K562 (cell line): ENCODE measurements around the gene PPP2R2D. TPM values are rescaled to one million over a fixed set of nuclear protein-coding genes. Genes with fewer than 3 reads are reported as not detected.

ENCODE experiments used
- ATAC-seq: fragments of 200-7000 bp; cut with Tn5 transposase; 3 replicates; pipeline ENCODE4 v1.9.1; 2020; ENCODE audit warnings: moderate library complexity
- BruUV-seq: library from RNA; stranded (reverse); fragments of 400-500 nt; replicated peaks from 2 replicates; lab custom pipeline; 2021; lab: Mats Ljungman, UMichigan
- CTCF ChIA-PET: fragments of 300-600 bp; formaldehyde crosslinking; extraction: SDS; loops from one replicate; lab custom pipeline; 2021; ENCODE audit warnings: low intra/inter-chr PET ratio; lab: Yijun Ruan, JAX
- POLR2A ChIA-PET: fragments of 300-600, 350-650 bp; sonication (Branson Sonifier 250); formaldehyde crosslinking; extraction: SDS; loops from one replicate; lab custom pipeline; 2021; ENCODE audit warnings: antibody characterized with exemption, inconsistent platforms; lab: Yijun Ruan, JAX
- DNase-seq, 4 experiments: peaks; one replicate each; pipeline versions ENCODE4 v3.0.0 to v3.0.0-alpha.2; 2011 to 2018; ENCODE audit warnings: low spot score in 3 of 4, mixed read lengths in 3 of 4; ENCODE audit errors: extremely low read depth in 1 of 4
- FAIRE-seq: peaks from 2 replicates; lab custom pipeline; 2011; peaks lifted over from hg19 to GRCh38; lab: Jason Lieb, UNC
- H2AFZ ChIP-seq: 2 replicates; pipeline ENCODE4 v1.6.0; 2011; ENCODE audit warnings: low read depth, low read length, control low read depth, inconsistent platforms
- H3K27ac ChIP-seq: fragments of 200-600 bp; 3 replicates; pipeline ENCODE4 v1.8.0; 2011; ENCODE audit warnings: low read depth, mild to moderate bottlenecking, control low read depth, inconsistent platforms, low read length, moderate library complexity, mixed read lengths; ENCODE audit errors: extremely low read depth
- H3K27me3 ChIP-seq, 2 experiments: fragments of 300-600 bp in 1 of 2; 2 replicates in 1 of 2; 3 replicates in 1 of 2; pipeline versions ENCODE4 v1.6.0 to v1.8.0; 2011; ENCODE audit warnings: inconsistent platforms in 2 of 2, low read length in 2 of 2, mild to moderate bottlenecking in 1 of 2, mixed read lengths in 1 of 2, moderate library complexity in 1 of 2; ENCODE audit not compliant: control insufficient read depth in 2 of 2, insufficient read depth in 2 of 2
- H3K36me3 ChIP-seq: fragments of 300-600 bp; 3 replicates; pipeline ENCODE4 v1.8.0; 2011; ENCODE audit warnings: mild to moderate bottlenecking, low read length, inconsistent platforms; ENCODE audit not compliant: control insufficient read depth, insufficient read depth
- H3K4me1 ChIP-seq, 2 experiments: fragments of 200-600 bp in 1 of 2; replicated peaks in 1 of 2; 2 replicates in 1 of 2; 3 replicates in 1 of 2; pipeline versions ENCODE4 v1.5.1 to v1.8.0; 2011; ENCODE audit warnings: inconsistent platforms in 2 of 2, low read length in 2 of 2, mild to moderate bottlenecking in 1 of 2, mixed read lengths in 1 of 2, moderate library complexity in 1 of 2; ENCODE audit not compliant: control insufficient read depth in 2 of 2, insufficient read depth in 2 of 2
- H3K4me2 ChIP-seq: 2 replicates; pipeline ENCODE4 v1.6.1; 2011; ENCODE audit warnings: low read length, control low read depth, inconsistent platforms, mixed read lengths; ENCODE audit not compliant: insufficient read depth
- H3K4me3 ChIP-seq: fragments of 200-600 bp; sonication (generic), shearing (Covaris generic); 2 replicates; pipeline ENCODE4 v1.5.1; 2016; ENCODE audit warnings: control low read depth, inconsistent platforms
- H3K79me2 ChIP-seq: fragments of 200-600 bp; 3 replicates; pipeline ENCODE4 v1.8.0; 2011; ENCODE audit warnings: low read length, inconsistent platforms; ENCODE audit not compliant: control insufficient read depth, insufficient read depth
- H3K9ac ChIP-seq, 2 experiments: 2 replicates each; pipeline versions ENCODE4 v1.6.0 to v1.6.1; 2011; ENCODE audit warnings: low read depth in 2 of 2, low read length in 2 of 2, control low read depth in 1 of 2, inconsistent platforms in 1 of 2, mild to moderate bottlenecking in 1 of 2, mixed read lengths in 1 of 2; ENCODE audit not compliant: insufficient read depth in 1 of 2
- H3K9me1 ChIP-seq: one replicate; pipeline ENCODE4 v1.6.0; 2011; ENCODE audit warnings: inconsistent platforms, mild to moderate bottlenecking, low read length, moderate library complexity; ENCODE audit not compliant: control insufficient read depth, insufficient read depth
- H3K9me3 ChIP-seq: replicated peaks from 2 replicates; pipeline ENCODE4 v1.5.1; 2011; ENCODE audit warnings: low read depth, low read length, inconsistent platforms; ENCODE audit not compliant: control insufficient read depth, insufficient read depth
- H4K20me1 ChIP-seq: replicated peaks from 2 replicates; pipeline ENCODE4 v1.6.1; 2011; ENCODE audit warnings: low read length, inconsistent platforms, mixed read lengths; ENCODE audit not compliant: control insufficient read depth, insufficient read depth
- CHD1 ChIP-seq: fragments of 200-600 bp; sonication (generic); IDR thresholded peaks from one replicate; pipeline ENCODE4 v1.6.1; 2012; ENCODE audit warnings: mild to moderate bottlenecking, moderate library complexity, low read length, inconsistent platforms
- GATA2 ChIP-seq: sonication (generic); formaldehyde crosslinking; IDR thresholded peaks from 2 replicates; pipeline ENCODE4 v1.4.0; 2020; ENCODE audit warnings: mild to moderate bottlenecking, missing genetic modification reagents
- NFIC ChIP-seq: fragments of 450-650 bp; IDR thresholded peaks from 2 replicates; pipeline ENCODE4 v1.6.1; 2017; ENCODE audit warnings: mild to moderate bottlenecking, inconsistent platforms
- PHF8 ChIP-seq: fragments of 200-600 bp; sonication (generic); IDR thresholded peaks from 2 replicates; pipeline ENCODE4 v1.6.1; 2012; ENCODE audit warnings: mixed run types, mild to moderate bottlenecking, inconsistent platforms, low read length, moderate library complexity, borderline replicate concordance
- PML ChIP-seq: IDR thresholded peaks from 2 replicates; pipeline ENCODE4 v1.6.1; 2012; ENCODE audit warnings: low read length, inconsistent platforms
- RBBP5 ChIP-seq: fragments of 200-600 bp; sonication (generic); IDR thresholded peaks from 2 replicates; pipeline ENCODE4 v1.6.1; 2012; ENCODE audit warnings: borderline replicate concordance, mild to moderate bottlenecking, low read length, control low read depth, inconsistent platforms; ENCODE audit not compliant: insufficient read depth, poor library complexity, severe bottlenecking
- RBFOX2 ChIP-seq: fragments of 200-400 bp; formaldehyde crosslinking; IDR thresholded peaks from 2 replicates; pipeline ENCODE4 v1.6.1; 2017; ENCODE audit warnings: low read depth, mild to moderate bottlenecking, low read length, moderate library complexity
- TAF1 ChIP-seq: IDR thresholded peaks from 2 replicates; pipeline ENCODE4 v1.6.1; 2011; ENCODE audit warnings: mild to moderate bottlenecking, low read length, moderate library complexity; ENCODE audit not compliant: insufficient read depth, control insufficient read depth, severe bottlenecking; ENCODE audit errors: extremely low read depth
- ZFX ChIP-seq: sonication (generic); formaldehyde crosslinking; IDR thresholded peaks from 2 replicates; pipeline ENCODE4 v1.8.0; 2022; ENCODE audit warnings: mild to moderate bottlenecking, missing genetic modification reagents, moderate library complexity
- ZNF668 ChIP-seq: fragments of 250-450 bp; sonication (Bioruptor Pico); IDR thresholded peaks from 2 replicates; pipeline ENCODE4 v1.8.0; 2022; ENCODE audit warnings: mild to moderate bottlenecking, inconsistent platforms
- ZNF764 ChIP-seq: fragments of 250-450 bp; sonication (Bioruptor Pico); IDR thresholded peaks from 2 replicates; pipeline ENCODE4 v1.4.0; 2020; ENCODE audit warnings: low read depth, mild to moderate bottlenecking, moderate library complexity
- WGBS: fragments of 100-300 bp; shearing (Covaris generic); methylation state at CpG from one replicate; pipeline ENCODE4 v1.1.6; 2016; ENCODE audit warnings: low coverage, mixed read lengths; ENCODE audit not compliant: insufficient coverage; ENCODE audit errors: missing lambda C conversion rate; 5-methylcytosine and 5-hydroxymethylcytosine counted together
- in situ Hi-C: fragments of 300-500 bp; cut with MboI; formaldehyde crosslinking; loops from 4 replicates; pipeline ENCODE4 v1.15.0; 2018; ENCODE audit warnings: inconsistent platforms, mixed read lengths
- intact Hi-C: fragments of 100-400 bp; cut with micrococcal nuclease; formaldehyde crosslinking; loops from 2 replicates; pipeline ENCODE4 v1.14.2; 2022
- polyA plus RNA-seq, 8 experiments: library from polyadenylated mRNA; depleted of rRNA in 4 of 8; stranded (reverse) in 5 of 8; unstranded in 3 of 8; fragments of >200 nt; fragmentation: Nextera tagmentation in 2 of 8; fragmentation: Illumina TruSeq in 1 of 8; extraction: Ambion mirVana in 2 of 8; extraction: Trizol in 1 of 8; gene quantifications; 2 replicates each; pipeline versions ENCODE4 v1.2.1 to v1.2.3, GENCODE V29; 2011 to 2014; ENCODE audit warnings: inconsistent platforms in 1 of 8, missing spikeins in 1 of 8
- total RNA-seq, 7 experiments: library from RNA; depleted of rRNA in 6 of 7; stranded (reverse); fragments of >200 nt in 6 of 7; fragmentation: Illumina TruSeq in 2 of 7; extraction: Trizol in 2 of 7; gene quantifications; 2 replicates each; pipeline versions ENCODE4 v1.2.1 to v1.2.3, GENCODE V29; 2011 to 2021; ENCODE audit warnings: low replicate concordance in 1 of 7
- TF ChIP-seq, protein P1 (sequence below), 2 experiments: fragments of 450-650 bp; IDR thresholded peaks; 2 replicates each; pipeline ENCODE4 v1.6.1; 2018; ENCODE audit warnings: mild to moderate bottlenecking in 2 of 2, low read depth in 1 of 2; ENCODE audit not compliant: partially characterized antibody in 2 of 2
- TF ChIP-seq, protein P2 (sequence below), 2 experiments: fragments of 450-650 bp; IDR thresholded peaks; 2 replicates each; pipeline ENCODE4 v1.6.1; 2016
- TF ChIP-seq, protein P3 (sequence below): fragments of 200-800 bp; sonication (Bioruptor generic); IDR thresholded peaks from 2 replicates; pipeline ENCODE4 v1.6.1; 2017; ENCODE audit warnings: missing genetic modification characterization, missing compliant biosample characterization

The PPP2R2D gene
- total and polyA plus RNA-seq, 9 of the 15 experiments (the other 6 are each of a cell fraction or from before 2014, with no cell fraction given) = 1.9 to 37.0 (median 26.8) TPM

DNA sequence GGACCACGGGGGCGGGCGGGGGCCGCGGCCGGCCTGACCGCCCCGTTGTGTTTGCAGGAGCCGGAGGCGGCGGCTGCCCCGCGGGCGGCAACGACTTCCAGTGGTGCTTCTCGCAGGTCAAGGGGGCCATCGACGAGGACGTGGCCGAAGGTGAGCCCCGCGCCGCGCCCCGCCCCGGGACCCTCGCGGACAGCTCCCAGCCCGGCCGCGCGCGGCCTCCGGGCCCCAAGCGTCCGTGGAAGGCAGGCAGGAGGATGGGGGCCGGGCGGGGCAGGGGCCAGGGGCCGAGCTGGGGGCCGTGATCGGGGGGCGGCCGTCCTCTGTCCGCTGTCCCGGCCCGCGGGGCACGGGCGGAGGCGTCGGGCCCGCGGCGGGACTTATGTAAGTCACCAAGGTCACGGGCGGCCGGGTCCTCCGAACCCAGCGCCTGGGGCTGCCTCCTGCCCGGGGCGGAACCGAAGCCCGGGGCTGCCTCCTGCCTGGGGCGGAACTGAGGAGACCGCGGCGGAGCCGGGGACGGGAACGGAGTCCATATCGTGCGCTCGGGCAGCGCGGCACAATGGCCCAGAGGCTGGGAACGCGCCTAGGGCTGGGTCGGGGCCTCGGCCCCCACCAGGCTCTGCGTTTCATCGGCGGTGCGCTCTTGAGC, 497 bp downstream of the PPP2R2D start:
- H2AFZ ChIP-seq = no peak overlapping the region
- in situ Hi-C loops (no loop called here), intact Hi-C loops (loop anchor here (10.0 kb wide), 1 partner anchor 83 kb away; the partner anchor contains the start of gene BNIP3)
- H3K79me2 ChIP-seq = peaks cover 53% of the 10 kb centered on the region
- H3K9me3 ChIP-seq = no peaks in the 10 kb centered on the region
- CTCF ChIA-PET = no interaction called here
- peaks cover 38 to 41% of the 10 kb centered on the region in 2 experiments for H3K4me1 ChIP-seq
- H3K4me3 ChIP-seq = peak overlapping the region; percentile 81
- BruUV-seq = no TSS peak
- H3K27me3 ChIP-seq = no peaks in the 10 kb centered on the region
- peaks cover 15% of the 10 kb centered on the region for H4K20me1 ChIP-seq
- POLR2A ChIA-PET = interaction anchor here (1.3 to 7.7 kb wide), 3 partner anchors 9 to 13 kb away, joined by 4 to 100 read pairs (median 8); no protein-coding TSS in a partner anchor
- DNase-seq = peak in 3 of 4 experiments; percentile 21 to 43 (median 43)
- peaks cover 36% of the 10 kb centered on the region; the same call in 2 of the 3 replicates for H3K36me3 ChIP-seq
- ATAC-seq = peak; percentile 23
- no peak for FAIRE-seq
- peak overlapping the region; percentile 89 to 98 for H3K9ac ChIP-seq
- peak overlapping the region; percentile 90 for H3K27ac ChIP-seq
- no peaks in the 10 kb centered on the region for H3K9me1 ChIP-seq
- 0% methylated on average over 23 of the region's 83 CpGs for WGBS
- peak overlapping the region; percentile 80 for H3K4me2 ChIP-seq
- no peak for TF ChIP-seq GATA2 (CRISPR knock-in tag)
- TF ChIP-seq RBFOX2 = peak; percentile 70
- TF ChIP-seq, protein P1, sequence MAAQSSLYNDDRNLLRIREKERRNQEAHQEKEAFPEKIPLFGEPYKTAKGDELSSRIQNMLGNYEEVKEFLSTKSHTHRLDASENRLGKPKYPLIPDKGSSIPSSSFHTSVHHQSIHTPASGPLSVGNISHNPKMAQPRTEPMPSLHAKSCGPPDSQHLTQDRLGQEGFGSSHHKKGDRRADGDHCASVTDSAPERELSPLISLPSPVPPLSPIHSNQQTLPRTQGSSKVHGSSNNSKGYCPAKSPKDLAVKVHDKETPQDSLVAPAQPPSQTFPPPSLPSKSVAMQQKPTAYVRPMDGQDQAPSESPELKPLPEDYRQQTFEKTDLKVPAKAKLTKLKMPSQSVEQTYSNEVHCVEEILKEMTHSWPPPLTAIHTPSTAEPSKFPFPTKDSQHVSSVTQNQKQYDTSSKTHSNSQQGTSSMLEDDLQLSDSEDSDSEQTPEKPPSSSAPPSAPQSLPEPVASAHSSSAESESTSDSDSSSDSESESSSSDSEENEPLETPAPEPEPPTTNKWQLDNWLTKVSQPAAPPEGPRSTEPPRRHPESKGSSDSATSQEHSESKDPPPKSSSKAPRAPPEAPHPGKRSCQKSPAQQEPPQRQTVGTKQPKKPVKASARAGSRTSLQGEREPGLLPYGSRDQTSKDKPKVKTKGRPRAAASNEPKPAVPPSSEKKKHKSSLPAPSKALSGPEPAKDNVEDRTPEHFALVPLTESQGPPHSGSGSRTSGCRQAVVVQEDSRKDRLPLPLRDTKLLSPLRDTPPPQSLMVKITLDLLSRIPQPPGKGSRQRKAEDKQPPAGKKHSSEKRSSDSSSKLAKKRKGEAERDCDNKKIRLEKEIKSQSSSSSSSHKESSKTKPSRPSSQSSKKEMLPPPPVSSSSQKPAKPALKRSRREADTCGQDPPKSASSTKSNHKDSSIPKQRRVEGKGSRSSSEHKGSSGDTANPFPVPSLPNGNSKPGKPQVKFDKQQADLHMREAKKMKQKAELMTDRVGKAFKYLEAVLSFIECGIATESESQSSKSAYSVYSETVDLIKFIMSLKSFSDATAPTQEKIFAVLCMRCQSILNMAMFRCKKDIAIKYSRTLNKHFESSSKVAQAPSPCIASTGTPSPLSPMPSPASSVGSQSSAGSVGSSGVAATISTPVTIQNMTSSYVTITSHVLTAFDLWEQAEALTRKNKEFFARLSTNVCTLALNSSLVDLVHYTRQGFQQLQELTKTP (IDR thresholded peaks at IDR 0.05; ENCODE audit: low read depth in 1 of 2, partially characterized antibody in 2 of 2) = no peak
- peak; percentile 19; the same call in 1 of the 2 replicates for TF ChIP-seq PHF8
- peak; percentile 67 for TF ChIP-seq CHD1
- TF ChIP-seq TAF1 = peak; percentile 31
- no peak for TF ChIP-seq PML
- no peak for TF ChIP-seq NFIC
- peak; percentile 66 for TF ChIP-seq RBBP5
- TF ChIP-seq, protein P2, sequence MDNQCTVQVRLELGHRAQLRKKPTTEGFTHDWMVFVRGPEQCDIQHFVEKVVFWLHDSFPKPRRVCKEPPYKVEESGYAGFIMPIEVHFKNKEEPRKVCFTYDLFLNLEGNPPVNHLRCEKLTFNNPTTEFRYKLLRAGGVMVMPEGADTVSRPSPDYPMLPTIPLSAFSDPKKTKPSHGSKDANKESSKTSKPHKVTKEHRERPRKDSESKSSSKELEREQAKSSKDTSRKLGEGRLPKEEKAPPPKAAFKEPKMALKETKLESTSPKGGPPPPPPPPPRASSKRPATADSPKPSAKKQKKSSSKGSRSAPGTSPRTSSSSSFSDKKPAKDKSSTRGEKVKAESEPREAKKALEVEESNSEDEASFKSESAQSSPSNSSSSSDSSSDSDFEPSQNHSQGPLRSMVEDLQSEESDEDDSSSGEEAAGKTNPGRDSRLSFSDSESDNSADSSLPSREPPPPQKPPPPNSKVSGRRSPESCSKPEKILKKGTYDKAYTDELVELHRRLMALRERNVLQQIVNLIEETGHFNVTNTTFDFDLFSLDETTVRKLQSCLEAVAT (IDR thresholded peaks at IDR 0.05) = peak in 1 of 2 experiments; percentile 43; a peak in 1 of 4 replicates
- TF ChIP-seq ZFX (CRISPR knock-in tag) = peak; percentile 51
- no peak for TF ChIP-seq ZNF764 (CRISPR knock-in tag)
- TF ChIP-seq ZNF668 = no peak
- TF ChIP-seq, protein P3, sequence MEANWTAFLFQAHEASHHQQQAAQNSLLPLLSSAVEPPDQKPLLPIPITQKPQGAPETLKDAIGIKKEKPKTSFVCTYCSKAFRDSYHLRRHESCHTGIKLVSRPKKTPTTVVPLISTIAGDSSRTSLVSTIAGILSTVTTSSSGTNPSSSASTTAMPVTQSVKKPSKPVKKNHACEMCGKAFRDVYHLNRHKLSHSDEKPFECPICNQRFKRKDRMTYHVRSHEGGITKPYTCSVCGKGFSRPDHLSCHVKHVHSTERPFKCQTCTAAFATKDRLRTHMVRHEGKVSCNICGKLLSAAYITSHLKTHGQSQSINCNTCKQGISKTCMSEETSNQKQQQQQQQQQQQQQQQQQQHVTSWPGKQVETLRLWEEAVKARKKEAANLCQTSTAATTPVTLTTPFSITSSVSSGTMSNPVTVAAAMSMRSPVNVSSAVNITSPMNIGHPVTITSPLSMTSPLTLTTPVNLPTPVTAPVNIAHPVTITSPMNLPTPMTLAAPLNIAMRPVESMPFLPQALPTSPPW (CRISPR knock-in tag) = no peak
